ENCODE results near the gene PKD1L1.
A peak's percentile ranks its signal among the peaks of the same experiment; 100 is the strongest.

PKD1L1 gene

GRCh38 chr7:47970761-47971160, 22.5 kb upstream of the PKD1L1 start:
- Histone ChIP-seq H3K36me3 (ENCODE audit: insufficient read depth, insufficient read length, low read length) (peaks cover 90% of the 10 kb centered on the region), H3K27me3 (ENCODE audit: insufficient read depth, insufficient read length) (no peaks in the 10 kb centered on the region), H3K4me3 (ENCODE audit: insufficient read length, low read depth) (no peak overlapping the region), H3K9me3 (ENCODE audit: insufficient read depth, low read length) (no peaks in the 10 kb centered on the region), H3K4me1 (ENCODE audit: insufficient read depth, insufficient read length) (no peaks in the 10 kb centered on the region), H3K9ac (ENCODE audit: insufficient read length, low read depth) (no peak overlapping the region)
- no peak for TF ChIP-seq YY1 (IDR thresholded peaks at IDR 0.05; ENCODE audit: insufficient read depth, insufficient read length)
- TF ChIP-seq ZNF274 (IDR thresholded peaks at IDR 0.05; ENCODE audit: low read depth, low read length): no peak
- TF ChIP-seq SUZ12 (IDR thresholded peaks at IDR 0.05; ENCODE audit: extremely low read depth, insufficient read depth, insufficient read length): no peak
- DNase-seq (ENCODE audit: low read depth, low spot score): no peak

- Histone ChIP-seq H3K27me3 (ENCODE audit: insufficient read depth, insufficient read length) (no peaks in the 10 kb centered on the region), H3K4me1 (ENCODE audit: insufficient read depth, insufficient read length) (no peaks in the 10 kb centered on the region), H3K4me3 (ENCODE audit: insufficient read length, low read depth) (no peak overlapping the region), H3K9me3 (ENCODE audit: insufficient read depth, low read length) (no peaks in the 10 kb centered on the region), H3K9ac (ENCODE audit: insufficient read length, low read depth) (no peak overlapping the region), H3K36me3 (ENCODE audit: insufficient read depth, insufficient read length, low read length) (peaks cover 91% of the 10 kb centered on the region)
- peak; percentile 88 for DNase-seq (ENCODE audit: low read depth, low spot score)
- TF ChIP-seq ZNF274 (IDR thresholded peaks at IDR 0.05; ENCODE audit: low read depth, low read length) (no peak), YY1 (IDR thresholded peaks at IDR 0.05; ENCODE audit: insufficient read depth, insufficient read length) (no peak), SUZ12 (IDR thresholded peaks at IDR 0.05; ENCODE audit: extremely low read depth, insufficient read depth, insufficient read length) (no peak)
These were observed 20.8 kb upstream of the PKD1L1 start for GRCh38 chr7:47968847-47969774.

- no peaks in the 10 kb centered on the region for H3K27me3 ChIP-seq (ENCODE audit: insufficient read depth, insufficient read length)
- H3K36me3 ChIP-seq (ENCODE audit: insufficient read depth, insufficient read length, low read length): peaks cover 91% of the 10 kb centered on the region
These were observed 19.4 kb upstream of the PKD1L1 start for GRCh38 chr7:47967708-47968107.

GRCh38 chr7:47967123-47967522, 18.9 kb upstream of the PKD1L1 start:
- Histone ChIP-seq H3K4me3 (ENCODE audit: insufficient read length, low read depth) (no peak overlapping the region), H3K36me3 (ENCODE audit: insufficient read depth, insufficient read length, low read length) (peaks cover 91% of the 10 kb centered on the region), H3K27me3 (ENCODE audit: insufficient read depth, insufficient read length) (no peaks in the 10 kb centered on the region), H3K9ac (ENCODE audit: insufficient read length, low read depth) (no peak overlapping the region), H3K9me3 (ENCODE audit: insufficient read depth, low read length) (peaks cover 6% of the 10 kb centered on the region; the same call in 1 of the 2 replicates), H3K4me1 (ENCODE audit: insufficient read depth, insufficient read length) (no peaks in the 10 kb centered on the region)
- TF ChIP-seq ZNF274 (IDR thresholded peaks at IDR 0.05; ENCODE audit: low read depth, low read length): no peak
- no peak for TF ChIP-seq YY1 (IDR thresholded peaks at IDR 0.05; ENCODE audit: insufficient read depth, insufficient read length)
- TF ChIP-seq SUZ12 (IDR thresholded peaks at IDR 0.05; ENCODE audit: extremely low read depth, insufficient read depth, insufficient read length): no peak
- DNase-seq (ENCODE audit: low read depth, low spot score): no peak

More at GRCh38 chr7:47967708-47968107, 19.4 kb upstream of the PKD1L1 start:
- Histone ChIP-seq H3K9me3 (ENCODE audit: insufficient read depth, low read length) (0 out of 2 replicates have a peak, but pooled peaks cover under 1% of the 10 kb centered on the region), H3K4me1 (ENCODE audit: insufficient read depth, insufficient read length) (no peaks in the 10 kb centered on the region), H3K4me3 (ENCODE audit: insufficient read length, low read depth) (no peak overlapping the region), H3K9ac (ENCODE audit: insufficient read length, low read depth) (no peak overlapping the region)
- DNase-seq (ENCODE audit: low read depth, low spot score): no peak
- TF ChIP-seq SUZ12 (IDR thresholded peaks at IDR 0.05; ENCODE audit: extremely low read depth, insufficient read depth, insufficient read length) (no peak), ZNF274 (IDR thresholded peaks at IDR 0.05; ENCODE audit: low read depth, low read length) (no peak), YY1 (IDR thresholded peaks at IDR 0.05; ENCODE audit: insufficient read depth, insufficient read length) (no peak)

- no peak for DNase-seq (ENCODE audit: low read depth, low spot score)
- peaks cover 21% of the 10 kb centered on the region; the same call in 1 of the 2 replicates for H3K9me3 ChIP-seq (ENCODE audit: insufficient read depth, low read length)
- no peaks in the 10 kb centered on the region for H3K4me1 ChIP-seq (ENCODE audit: insufficient read depth, insufficient read length)
- no peak overlapping the region for H3K9ac ChIP-seq (ENCODE audit: insufficient read length, low read depth)
- no peak overlapping the region for H3K4me3 ChIP-seq (ENCODE audit: insufficient read length, low read depth)
- TF ChIP-seq ZNF274 (IDR thresholded peaks at IDR 0.05; ENCODE audit: low read depth, low read length) (no peak), YY1 (IDR thresholded peaks at IDR 0.05; ENCODE audit: insufficient read depth, insufficient read length) (no peak), SUZ12 (IDR thresholded peaks at IDR 0.05; ENCODE audit: extremely low read depth, insufficient read depth, insufficient read length) (no peak)
- H3K36me3 ChIP-seq (ENCODE audit: insufficient read depth, insufficient read length, low read length): peaks cover 85% of the 10 kb centered on the region
- no peaks in the 10 kb centered on the region for H3K27me3 ChIP-seq (ENCODE audit: insufficient read depth, insufficient read length)
These were observed 17.2 kb upstream of the PKD1L1 start for GRCh38 chr7:47965456-47965855.

GRCh38 chr7:47962262-47962661, 14.0 kb upstream of the PKD1L1 start:
- Histone ChIP-seq H3K36me3 (ENCODE audit: insufficient read depth, insufficient read length, low read length) (peaks cover 65% of the 10 kb centered on the region), H3K9me3 (ENCODE audit: insufficient read depth, low read length) (peaks cover 31% of the 10 kb centered on the region; the same call in 1 of the 2 replicates), H3K27me3 (ENCODE audit: insufficient read depth, insufficient read length) (no peaks in the 10 kb centered on the region), H3K4me1 (ENCODE audit: insufficient read depth, insufficient read length) (no peaks in the 10 kb centered on the region), H3K4me3 (ENCODE audit: insufficient read length, low read depth) (no peak overlapping the region), H3K9ac (ENCODE audit: insufficient read length, low read depth) (no peak overlapping the region)
- DNase-seq (ENCODE audit: low read depth, low spot score): no peak
- no peak for TF ChIP-seq ZNF274 (IDR thresholded peaks at IDR 0.05; ENCODE audit: low read depth, low read length)

DNA sequence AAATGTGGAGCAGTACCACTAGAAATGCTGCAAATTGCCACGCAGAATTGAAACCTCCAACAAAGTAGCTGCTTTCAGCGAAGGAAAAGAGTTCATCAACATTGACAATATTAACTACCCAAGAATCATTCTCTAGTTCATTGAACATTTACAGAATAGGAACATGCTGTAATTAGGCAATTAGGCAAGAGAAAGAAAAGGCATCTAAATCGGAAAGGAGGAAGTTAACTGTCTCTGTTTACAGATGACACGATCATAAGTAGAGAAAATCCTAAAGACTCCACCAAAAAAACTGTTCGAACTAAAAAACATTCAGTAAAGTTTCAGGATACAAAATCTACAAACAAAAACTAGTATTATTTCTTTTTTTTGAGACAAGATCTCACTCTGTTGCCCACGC, 8.9 kb upstream of the PKD1L1 start:
- H3K9ac ChIP-seq (ENCODE audit: insufficient read length, low read depth): no peak overlapping the region
- no peaks in the 10 kb centered on the region for H3K4me1 ChIP-seq (ENCODE audit: insufficient read depth, insufficient read length)
- H3K27me3 ChIP-seq (ENCODE audit: insufficient read depth, insufficient read length): no peaks in the 10 kb centered on the region
- no peak for DNase-seq (ENCODE audit: low read depth, low spot score)
- peaks cover 25% of the 10 kb centered on the region; the same call in 1 of the 2 replicates for H3K9me3 ChIP-seq (ENCODE audit: insufficient read depth, low read length)
- peaks cover 39% of the 10 kb centered on the region for H3K36me3 ChIP-seq (ENCODE audit: insufficient read depth, insufficient read length, low read length)
- TF ChIP-seq ZNF274 (IDR thresholded peaks at IDR 0.05; ENCODE audit: low read depth, low read length) (no peak), SUZ12 (IDR thresholded peaks at IDR 0.05; ENCODE audit: extremely low read depth, insufficient read depth, insufficient read length) (no peak), YY1 (IDR thresholded peaks at IDR 0.05; ENCODE audit: insufficient read depth, insufficient read length) (no peak)
- H3K4me3 ChIP-seq (ENCODE audit: insufficient read length, low read depth): no peak overlapping the region

Measured in NT2/D1 (cell line).